ENCODE data around the gene MED12L.

Gene MED12L

DNA sequence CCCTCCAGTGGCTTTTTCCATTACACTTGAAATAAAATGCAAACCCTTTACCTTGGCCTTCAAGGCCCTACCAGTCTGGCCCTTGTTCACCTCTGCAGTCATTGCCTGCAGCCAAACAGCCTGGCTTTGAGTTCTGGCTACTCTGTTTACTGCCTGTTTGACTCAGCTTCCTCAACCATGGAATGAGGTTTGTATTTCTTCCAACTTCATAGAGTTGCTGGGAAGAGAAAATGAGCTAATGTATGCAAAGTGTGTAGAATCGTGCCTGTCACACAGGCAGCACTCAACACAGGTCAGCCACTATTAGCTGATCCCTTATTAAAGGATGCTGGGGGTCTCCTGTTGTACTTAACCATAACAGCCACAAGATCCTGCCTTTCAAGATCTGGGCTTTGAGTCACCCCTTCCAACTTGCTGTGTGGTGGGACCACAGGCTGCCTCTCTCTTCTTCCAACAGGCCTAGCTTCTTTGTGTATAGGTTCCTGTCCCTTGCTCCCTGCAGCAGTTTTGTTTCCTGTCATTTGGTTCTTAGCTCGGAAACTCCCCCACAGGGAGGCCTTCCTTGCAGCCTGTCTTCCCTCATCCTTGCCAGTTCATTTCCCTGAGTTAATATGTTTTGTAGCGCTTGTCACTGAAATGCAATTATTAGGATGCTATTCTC lies 6.4 kb downstream of the MED12L start:
- DNase-seq: no peak

DNA sequence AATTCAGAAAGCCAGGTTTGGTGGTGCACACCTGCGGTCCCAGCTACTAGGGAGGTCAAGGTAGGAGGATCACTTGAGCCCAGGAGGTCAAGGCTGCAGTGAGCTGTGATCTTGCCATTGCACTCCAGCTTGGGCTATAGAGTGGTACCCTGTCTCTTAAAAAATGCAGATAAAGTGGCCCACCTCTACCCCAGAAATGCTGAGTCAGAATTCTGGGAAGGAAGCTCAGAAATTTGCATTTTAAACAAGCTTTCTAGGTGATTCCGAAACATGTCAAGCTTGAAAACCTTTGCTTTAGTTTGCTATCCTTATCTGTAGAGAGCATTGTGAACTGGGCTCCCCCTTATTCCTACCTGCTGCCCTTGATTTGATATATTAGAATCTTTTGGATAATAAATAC lies 7.7 kb downstream of the MED12L start:
- DNase-seq: no peak

DNA sequence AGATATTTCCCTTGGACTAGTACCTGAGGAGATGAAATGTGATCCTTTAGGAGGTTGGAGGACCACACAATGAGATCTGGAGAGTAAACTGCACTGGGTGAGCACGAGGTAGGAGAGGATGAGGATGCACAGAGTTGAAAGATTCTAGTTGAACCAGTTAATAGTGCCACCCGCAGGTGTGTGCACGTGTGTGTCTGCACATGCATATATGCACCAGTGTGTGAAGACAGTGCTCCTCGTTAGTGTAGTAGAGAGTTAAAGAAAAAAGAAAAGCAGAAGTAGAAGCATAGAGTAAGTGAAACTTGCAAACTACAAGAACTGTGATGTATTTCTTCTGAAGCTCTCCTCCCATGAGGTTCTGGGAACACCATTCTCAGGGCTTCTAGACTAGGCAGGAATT lies 8.4 kb downstream of the MED12L start:
- DNase-seq: no peak

DNA sequence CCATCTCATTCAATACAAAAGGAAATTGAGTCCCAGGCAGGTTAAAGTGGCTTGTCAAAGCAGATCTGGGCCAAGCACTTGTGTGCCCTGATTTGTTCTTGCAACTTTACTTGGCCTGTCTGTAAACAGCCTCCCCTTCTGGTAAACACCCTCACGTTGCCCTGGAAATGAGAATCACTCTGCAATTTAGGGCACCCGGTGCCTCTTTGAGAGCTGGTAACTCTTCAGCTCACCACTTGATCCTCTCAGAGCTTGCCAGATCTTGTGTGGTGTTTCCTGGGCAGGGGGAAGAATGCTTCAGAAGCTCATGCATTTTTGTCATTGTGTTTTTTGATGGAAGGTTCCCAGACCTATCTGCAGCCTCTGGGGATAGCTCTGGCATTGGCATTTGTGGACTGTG lies 11.3 kb downstream of the MED12L start:
- DNase-seq: no peak

DNA sequence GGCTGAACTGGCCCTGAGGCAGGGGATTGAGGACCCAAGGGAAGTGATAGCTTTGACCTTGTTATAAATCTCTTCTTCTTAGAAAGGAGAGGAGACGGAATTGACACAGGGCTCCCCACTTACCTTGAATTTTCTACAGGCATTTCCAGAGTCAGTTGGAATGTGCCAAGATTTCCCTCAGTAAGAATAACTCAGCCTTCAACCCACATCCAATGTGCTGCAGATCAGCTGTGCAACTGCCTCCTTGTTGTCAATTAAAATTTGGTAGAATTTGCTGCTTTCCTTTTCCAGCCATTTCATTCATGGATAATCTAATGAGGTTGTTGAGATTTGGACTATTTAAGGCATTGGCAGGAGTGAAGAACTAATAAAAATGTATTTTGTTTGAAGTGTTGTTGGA lies 14.6 kb downstream of the MED12L start:
- no peak for DNase-seq

DNA sequence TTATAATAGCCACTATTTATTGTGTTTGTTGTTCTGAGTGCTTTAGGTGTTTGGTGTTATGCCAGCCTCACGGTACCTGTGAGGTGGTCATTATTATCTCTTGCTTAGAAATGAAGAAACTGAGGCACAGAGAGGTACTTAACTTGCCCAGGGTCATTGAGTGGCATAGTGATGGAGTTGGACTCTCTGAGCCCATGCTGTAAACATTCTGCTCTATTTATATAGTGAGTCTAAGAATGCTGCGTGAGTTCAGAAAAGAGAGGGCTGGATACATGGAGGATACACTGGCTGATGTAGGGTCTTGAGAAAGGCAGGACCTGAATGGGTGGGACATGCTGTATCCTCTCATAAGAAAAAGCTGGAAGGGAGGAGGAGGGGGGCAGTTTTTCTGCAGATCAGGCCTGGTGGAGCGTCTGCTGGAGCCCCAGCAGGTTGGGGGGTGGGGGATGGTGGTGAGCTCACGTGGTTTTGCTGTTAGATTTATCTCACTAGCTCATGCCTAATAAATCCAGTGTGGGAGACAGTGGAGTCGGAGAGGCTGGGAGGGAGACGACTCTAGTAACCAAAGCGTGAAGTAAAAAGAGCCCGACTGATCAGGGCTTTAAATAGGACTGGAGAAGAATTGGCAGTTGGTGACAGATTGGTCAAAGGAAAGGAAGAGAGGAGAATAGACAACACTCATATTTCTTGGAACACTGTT lies 16.0 kb downstream of the MED12L start:
- no peak for DNase-seq

DNA sequence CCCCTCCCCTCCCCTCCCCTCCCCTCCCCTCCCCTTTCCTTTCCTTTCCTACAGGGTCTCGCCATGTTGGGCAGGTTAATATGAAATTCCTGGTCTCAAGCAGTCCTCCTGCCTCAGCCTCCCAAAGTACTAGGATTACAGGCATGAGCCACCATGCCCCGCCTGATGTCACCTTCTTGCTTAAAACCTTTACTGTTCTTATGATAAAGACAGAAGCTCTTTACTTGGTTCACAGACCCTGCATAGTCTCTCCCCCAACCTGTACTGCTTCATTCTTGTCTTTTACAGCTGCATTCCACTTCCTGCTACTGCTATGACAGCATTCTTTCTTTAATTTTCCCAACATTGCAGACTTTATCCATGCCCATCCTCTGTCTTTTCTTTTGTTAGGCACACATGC lies 20.8 kb downstream of the MED12L start:
- DNase-seq: no peak

DNA sequence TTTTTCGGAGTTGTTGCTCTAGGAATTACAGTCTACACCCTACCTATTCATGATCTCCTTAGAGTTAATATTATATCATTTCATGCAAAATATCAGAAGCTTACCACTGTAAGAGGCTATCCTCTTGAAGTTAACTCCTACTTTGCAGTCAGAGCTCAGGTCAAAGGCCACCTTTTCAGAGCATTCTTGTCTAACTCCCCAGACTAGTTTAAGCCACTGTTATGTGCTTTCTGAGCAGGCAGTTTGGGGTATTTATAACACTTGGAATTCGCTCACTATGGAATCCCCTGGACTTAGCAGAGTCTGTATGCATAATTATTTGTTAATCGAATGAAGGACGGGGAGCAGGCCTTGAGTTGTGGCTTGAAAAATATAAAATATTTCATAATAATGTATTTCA lies 21.7 kb downstream of the MED12L start:
- no peak for DNase-seq

DNA sequence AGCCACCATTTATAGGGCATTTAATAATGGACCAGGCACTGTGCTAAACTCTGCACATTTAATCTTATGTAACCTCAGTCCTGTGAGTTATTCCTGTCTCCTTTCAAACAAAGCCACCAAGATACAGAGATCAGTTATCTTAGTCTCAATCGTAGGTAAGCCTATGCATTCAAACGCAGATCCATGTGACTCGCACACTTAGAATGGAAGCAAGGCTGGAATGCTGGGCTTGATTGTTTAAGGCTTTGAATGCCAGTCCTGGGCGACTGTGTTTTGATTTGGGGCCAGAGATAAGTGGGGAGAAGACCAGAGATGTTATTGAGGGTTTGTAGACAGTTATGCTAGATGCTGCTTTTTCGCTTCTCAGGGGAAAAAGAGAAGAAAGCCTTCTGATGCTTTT lies 22.2 kb downstream of the MED12L start:
- DNase-seq: no peak

DNA sequence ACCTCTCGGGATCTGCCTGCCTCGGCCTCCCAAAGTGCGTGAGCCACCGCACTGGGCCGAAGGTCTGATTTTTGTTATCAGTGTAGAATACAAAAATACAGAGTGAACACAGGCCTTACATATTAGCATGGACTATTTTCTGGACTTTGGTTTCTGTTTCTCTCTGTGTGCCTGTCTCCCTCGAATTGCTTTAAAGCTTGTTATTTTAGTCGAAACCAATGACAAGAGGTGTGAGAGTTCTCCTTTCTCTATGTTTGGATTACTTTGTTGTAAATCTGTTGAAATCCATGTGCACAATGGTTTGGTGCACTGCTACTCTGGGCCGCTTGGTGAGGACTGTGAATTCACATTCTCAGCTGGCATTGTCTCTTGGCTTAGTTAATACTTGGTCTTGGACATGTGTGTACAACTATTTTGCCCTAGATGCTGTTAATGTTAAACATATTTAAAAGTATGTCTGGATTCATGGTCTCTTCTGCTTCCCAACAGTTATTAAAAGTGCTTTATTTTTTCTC lies 23.9 kb downstream of the MED12L start:
- no peak for DNase-seq

DNA sequence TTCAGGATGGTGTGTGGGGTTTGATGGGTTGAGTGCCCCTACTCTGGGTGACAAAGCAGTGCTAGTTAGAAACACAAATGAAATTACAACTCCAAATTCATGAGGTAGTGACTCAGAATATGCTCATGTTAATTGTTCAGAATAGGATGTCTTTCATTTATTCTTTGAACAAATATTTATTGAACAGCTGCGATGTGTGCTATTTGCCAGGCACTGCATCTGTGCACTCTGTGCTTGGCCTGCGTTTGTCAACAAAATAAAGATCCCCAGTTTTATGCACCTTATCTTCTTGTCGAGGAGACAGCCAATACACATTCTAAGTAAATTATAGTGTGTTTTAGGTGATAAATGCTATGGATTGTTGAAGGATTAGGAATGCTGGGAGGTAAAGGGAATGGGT lies 27.3 kb downstream of the MED12L start:
- DNase-seq: peak in 1 of 2 experiments; percentile 33

DNA sequence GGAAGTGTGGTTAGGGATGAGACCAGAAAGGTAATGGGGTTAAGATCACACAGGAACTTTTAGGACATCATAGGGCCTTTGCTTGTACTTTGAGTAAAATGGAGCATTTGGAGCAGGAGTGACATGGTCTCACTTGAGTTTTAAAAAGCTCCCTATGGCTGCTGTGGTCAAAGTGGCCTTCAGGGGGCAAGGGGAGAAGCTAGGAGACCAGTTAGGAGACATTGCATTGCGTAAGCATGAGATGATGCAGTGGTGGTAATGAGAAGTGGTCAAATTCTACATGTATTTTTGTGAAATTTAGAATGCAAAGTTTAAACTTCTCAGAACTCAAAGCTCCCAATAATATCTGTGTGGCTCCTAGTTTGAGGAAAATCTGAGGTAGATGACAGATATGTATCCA lies 27.9 kb downstream of the MED12L start:
- DNase-seq: no peak

DNA sequence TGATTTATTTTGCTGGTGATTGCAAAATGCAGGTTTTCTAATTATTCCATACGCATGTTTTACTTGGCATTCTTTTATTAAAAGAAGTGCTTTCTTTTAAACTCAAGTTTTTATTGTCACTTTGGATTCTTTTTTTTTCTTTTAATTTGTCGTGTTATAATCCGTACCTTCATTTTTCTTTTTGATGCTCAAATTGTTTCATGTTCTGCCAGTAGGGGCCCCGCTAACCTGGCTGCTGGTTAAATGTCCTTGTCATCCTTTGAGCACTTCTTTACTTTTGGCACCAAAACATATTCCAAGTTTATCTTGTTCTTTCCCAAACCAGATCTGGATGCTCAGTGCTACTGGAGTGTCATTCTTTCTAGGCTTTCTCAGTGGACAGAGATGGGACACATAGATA lies 31.6 kb downstream of the MED12L start:
- no peak for DNase-seq

DNA sequence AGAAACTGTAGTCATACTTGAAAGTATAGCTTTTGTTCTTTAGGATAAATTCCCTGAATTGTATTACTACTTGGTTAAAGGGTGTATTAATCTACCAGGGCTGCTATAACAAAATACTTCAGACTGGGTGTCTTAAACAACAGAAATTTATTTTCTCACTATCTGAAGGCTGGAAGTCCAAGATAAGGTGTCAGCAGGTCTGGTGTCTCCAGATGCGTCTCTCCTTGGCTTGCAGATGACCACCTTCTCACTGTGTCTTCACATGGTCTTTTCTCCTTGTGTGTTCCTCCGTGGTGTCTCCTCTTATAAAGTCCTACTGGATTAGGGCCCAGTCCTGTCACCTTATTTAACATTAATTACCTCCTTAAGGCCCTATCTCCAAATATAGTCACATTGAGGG lies 33.7 kb downstream of the MED12L start:
- DNase-seq: no peak

DNA sequence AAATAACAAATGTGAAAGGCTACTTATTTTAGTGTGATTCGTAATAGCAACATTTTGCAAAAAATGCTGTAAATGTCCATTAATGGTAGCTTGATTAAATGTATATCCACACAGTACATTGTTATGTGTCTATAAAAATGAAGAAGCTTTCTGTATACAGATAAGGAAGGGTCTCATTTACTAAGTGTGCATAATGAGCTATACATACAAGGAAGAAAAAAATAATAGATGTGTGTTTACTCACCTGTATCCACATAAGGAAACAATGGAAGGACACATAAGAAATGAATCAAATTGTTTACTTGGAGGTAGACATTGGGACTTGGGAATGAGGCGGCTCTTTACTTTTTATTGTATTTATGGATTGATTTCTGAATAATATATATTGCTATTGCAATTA lies 34.9 kb downstream of the MED12L start:
- DNase-seq: peak; percentile 22 to 66

DNA sequence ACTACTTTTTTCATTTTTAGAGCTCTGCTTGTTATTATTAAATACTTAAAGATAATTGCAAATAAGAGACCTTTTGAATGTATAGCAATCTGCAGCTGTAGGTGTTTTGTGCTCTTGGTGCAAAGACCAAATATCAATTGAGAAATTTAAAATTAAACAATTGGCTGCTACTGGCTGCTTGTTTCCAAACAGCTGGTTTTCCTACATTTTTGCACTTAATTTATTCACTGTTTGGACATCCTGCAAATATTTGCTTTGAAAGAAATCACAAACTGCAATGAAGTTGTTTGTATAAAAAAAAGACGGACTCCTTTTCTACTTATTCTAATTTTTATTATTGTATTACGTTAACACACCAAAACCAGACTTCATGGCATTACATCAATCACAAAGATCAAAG lies 35.6 kb downstream of the MED12L start:
- no peak for DNase-seq

DNA sequence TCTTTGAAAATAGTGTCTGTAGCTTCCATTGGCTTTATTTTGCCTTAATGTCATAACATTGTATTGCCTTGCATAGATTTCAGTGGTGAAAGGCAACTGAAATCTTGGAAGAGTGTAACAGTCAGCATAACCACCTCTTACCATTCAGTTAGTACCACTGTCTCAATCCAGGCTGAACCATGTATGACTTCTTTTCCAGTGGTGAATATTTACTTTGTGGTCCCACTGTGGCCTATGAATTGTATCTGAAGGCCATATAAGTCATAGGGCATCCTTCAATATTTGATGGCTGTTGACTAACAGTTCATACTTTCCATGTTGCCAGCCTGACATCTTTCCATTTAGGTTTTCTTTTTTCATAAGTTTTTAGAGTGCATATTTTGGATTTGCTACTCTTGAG lies 38.4 kb downstream of the MED12L start:
- no peak for DNase-seq

DNA sequence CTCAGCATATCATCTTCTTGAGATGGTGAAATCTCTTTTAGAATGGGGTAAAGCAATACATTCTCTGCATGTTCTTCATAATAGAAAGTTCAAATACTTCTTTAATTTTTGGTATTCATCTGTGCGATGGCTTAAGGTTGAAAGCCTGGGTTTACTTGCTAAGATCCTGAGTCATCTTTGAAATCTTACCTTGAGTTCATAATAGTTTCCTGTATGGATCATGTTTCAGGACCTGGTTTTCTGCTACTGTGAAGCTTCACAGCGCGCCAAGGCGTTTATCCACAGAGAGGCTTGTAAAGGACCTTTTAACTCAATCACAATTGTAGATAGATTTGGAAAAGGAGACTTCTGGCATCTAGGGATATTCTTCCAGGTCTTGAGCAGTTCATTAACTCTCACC lies 39.0 kb downstream of the MED12L start:
- no peak for DNase-seq

DNA sequence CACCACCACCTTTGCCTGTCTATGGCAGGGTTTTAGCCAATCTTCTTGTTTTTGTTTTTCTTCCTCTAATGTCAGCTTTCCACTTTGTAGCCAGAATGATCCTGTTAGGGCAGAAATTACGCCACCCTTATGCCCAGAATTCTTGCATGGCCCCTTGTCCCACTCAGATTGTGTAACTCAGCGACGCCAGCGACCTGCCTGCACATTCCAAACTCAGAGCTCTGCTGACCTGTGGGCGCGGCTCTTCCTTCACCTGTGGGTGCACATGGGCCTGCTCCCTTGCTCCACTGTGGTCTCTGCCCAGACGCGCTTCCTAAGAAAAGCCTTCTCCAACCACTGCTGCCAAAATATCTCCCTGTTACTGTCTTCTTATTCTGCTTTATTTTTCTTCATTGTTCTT lies 45.0 kb downstream of the MED12L start:
- no peak for DNase-seq

DNA sequence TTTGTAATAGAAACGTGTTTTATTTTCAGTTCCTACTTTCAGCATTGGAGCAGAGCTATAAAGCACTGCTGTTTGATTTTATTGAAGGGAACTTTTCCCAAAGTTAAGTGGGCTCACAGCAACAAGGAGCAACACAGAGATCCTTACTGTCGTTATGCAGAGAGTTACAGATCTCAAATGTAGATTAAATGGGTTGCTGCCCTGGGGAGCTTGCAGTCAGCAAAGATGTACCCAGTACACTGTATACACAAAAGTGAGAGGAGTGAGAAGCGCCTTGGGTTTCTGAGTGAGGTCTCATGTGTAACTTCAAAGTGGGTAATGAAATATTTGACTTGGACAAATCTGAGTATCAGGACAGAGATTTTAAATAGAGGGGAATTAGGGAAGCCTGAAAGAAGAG lies 47.7 kb downstream of the MED12L start:
- no peak for DNase-seq

DNA sequence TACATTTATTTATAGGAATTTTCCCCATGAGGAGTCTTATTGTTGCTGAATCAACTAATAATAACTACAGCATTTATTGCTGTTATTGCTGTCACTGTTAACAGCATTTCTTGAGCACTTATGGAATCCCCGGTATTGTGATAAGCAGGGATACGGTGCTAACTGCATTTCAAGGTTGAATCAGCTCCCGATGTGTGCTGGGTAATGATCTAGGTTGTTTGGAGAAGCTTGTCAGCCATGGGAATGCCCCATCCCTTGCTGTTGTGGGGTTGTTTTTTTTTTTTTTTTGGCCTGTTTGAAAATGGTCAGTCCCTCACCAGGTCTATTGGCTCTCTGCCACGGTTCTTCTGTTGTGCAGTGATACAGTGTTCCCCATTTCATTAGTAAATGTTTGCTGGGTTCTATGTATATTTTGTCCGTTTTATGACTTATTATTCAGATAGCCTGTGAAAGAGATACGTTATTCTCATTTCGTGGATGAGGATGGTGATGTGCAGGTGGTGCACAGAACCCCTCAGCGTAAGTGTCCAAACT lies 48.5 kb downstream of the MED12L start:
- no peak for DNase-seq

DNA sequence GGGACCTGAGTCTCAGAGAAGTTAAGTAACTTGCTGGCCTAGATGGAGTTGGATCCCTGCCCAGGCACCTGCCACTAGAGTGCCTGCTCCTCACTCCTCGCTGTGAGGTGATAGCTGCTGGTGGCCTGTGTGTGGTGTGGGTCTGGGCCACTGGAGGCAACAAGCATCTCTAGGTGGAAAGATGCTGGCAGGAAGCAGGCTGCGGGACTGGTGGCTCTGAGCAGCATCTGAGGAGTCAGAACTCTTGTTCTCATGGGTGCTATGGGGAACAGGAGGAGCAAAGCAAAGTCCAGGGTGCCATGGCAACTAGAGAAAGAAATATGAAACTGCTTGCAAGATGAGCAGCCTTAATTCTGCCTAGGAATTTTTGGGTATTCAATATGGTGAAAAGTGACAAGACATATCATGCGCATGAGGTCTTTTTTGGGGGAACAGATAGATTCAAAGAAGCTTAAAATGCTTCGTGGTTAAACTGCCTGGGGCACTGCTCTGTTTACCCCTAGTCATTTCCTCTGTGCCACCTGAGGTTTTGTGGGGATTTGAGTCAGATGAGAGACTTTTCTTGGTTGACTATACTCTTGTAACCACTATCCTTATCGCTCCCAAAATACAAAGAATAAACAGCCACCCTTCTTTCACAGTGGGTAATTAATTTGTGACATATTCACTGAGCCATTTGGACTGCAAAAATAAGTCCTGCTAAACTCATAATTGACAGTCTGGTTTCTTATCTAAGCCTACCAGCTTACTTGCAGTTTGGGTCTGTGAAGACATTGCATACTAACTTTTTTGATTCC lies 50.3 kb downstream of the MED12L start:
- DNase-seq: peak in 1 of 2 experiments; percentile 50

DNA sequence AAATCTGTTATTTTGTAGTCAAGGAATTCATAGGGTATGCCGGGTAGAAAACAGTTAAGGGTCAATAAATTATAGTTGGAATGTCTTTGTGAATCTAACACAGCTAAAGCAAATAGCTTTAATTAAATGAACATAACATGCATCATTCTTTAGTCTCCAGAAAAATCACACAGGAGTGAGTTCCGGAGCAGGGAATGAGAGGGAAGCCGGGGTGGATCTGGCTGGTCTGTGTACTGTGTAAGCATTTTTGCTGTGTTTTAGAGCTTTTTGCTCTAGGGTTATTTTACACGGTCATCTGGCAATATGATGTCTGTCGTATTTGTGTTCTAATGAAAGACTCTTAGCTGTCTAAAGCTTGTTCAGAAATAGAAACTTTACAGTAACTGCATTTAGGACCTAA lies 57.5 kb downstream of the MED12L start:
- no peak for DNase-seq

DNA sequence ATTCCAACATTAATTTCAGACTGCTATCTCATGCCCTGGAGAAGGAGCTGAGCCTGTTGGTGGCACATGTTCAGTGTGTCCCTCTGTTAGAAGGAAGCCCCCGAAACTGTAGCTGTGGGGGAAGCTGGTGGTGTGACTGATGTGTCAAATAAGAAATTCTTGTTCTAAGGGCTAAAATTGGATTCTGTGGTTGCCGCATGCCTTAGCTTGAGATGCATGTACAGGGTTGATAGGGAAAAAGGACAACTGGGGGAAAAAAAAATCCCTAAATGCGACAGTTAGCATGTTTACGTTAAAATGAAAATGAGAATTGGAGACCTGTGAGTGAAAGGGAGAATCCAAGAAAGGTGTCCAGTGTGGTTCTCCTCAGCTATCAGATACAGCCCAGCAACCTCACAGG lies 58.6 kb downstream of the MED12L start:
- DNase-seq: no peak
